Parathyroid adenoma (tissue), 2 donors: ENCODE results near the gene GRIN2A.

Experiments used
- H2AFZ ChIP-seq: fragments of 300-600 bp; sonication (generic); one replicate; pipeline ENCODE4 v1.7.0; 2017; ENCODE audit warnings: antibody characterized with exemption, mild to moderate bottlenecking
- H3K27ac ChIP-seq: fragments of 300-600 bp; sonication (generic); one replicate; pipeline ENCODE4 v1.7.0; 2017
- H3K27me3 ChIP-seq: fragments of 300-600 bp; sonication (generic); one replicate; pipeline ENCODE4 v1.7.0; 2017; ENCODE audit warnings: low read length; ENCODE audit not compliant: control insufficient read depth, insufficient read depth
- H3K36me3 ChIP-seq: fragments of 300-600 bp; sonication (generic); one replicate; pipeline ENCODE4 v1.7.0; 2017; ENCODE audit warnings: low read length; ENCODE audit not compliant: control insufficient read depth, insufficient read depth
- H3K4me1 ChIP-seq: fragments of 300-600 bp; sonication (generic); one replicate; pipeline ENCODE4 v1.7.0; 2017; ENCODE audit warnings: control low read depth
- H3K4me2 ChIP-seq: fragments of 300-600 bp; sonication (generic); one replicate; pipeline ENCODE4 v1.7.0; 2017; ENCODE audit warnings: low read length
- H3K4me3 ChIP-seq: fragments of 300-600 bp; sonication (generic); one replicate; pipeline ENCODE4 v1.7.0; 2017; ENCODE audit warnings: low read depth, low read length
- H3K79me2 ChIP-seq: fragments of 300-600 bp; sonication (generic); one replicate; pipeline ENCODE4 v1.7.0; 2017; ENCODE audit warnings: control low read depth
- H3K9ac ChIP-seq: fragments of 300-600 bp; sonication (generic); one replicate; pipeline ENCODE4 v1.7.0; 2017; ENCODE audit warnings: mild to moderate bottlenecking
- H3K9me3 ChIP-seq: fragments of 300-600 bp; sonication (generic); one replicate; pipeline ENCODE4 v1.7.0; 2017; ENCODE audit warnings: low read length; ENCODE audit not compliant: control insufficient read depth
- CTCF ChIP-seq: fragments of 300-600 bp; sonication (generic); IDR thresholded peaks from one replicate; pipeline ENCODE4 v1.7.0; 2017; ENCODE audit warnings: antibody characterized with exemption, mild to moderate bottlenecking
- donor health status: primary hyperparathyroidism.

GRIN2A gene

DNA sequence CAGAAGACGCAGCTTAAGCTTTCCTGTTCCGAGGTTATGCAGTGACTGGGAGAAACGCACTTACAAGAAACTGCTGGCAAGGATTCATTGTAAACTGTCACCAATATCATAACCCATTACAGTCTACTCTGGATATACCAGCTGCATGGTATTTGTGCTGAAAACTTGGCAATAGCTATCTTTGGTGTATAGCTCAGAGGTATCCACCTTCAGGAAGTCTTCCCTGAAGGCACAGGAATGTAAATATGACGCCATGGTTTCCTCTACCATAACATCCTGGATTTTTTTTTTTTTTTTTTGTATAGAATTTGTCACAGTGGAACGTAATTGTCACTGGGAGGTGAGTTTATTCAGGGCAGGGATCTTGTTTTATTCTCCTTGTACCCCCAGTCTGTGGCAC is 406.2 kb downstream of the GRIN2A start:
- H3K36me3 ChIP-seq = no peaks in the 10 kb centered on the region
- no peak for TF ChIP-seq CTCF

DNA sequence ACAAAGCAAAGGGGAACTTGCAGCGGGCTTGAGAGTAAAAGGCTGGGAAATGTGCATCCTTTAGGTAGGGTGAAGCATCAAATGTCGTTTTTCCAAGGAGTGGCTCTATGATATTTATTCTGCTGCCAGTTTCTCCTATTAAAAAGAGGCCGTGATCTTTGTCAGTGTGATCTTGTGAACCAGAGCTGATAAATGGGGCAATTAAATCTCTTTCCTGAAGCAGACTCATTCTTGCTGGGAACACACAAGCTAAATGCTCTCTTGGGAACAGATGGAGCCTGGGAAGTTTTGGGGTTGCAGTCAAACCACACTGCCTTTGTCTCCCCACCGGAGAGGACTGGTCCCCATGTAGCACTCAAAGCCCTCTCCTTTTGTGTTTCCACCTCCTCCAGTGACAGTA is 408.9 kb downstream of the GRIN2A start:
- Histone ChIP-seq H3K9ac (no peak overlapping the region), H3K4me2 (no peak overlapping the region), H3K79me2 (no peaks in the 10 kb centered on the region), H3K27ac (no peak overlapping the region), H3K4me1 (no peaks in the 10 kb centered on the region), H3K27me3 (no peaks in the 10 kb centered on the region), H3K36me3 (no peaks in the 10 kb centered on the region), H3K4me3 (no peak overlapping the region), H3K9me3 (no peaks in the 10 kb centered on the region), H2AFZ (no peak overlapping the region)
- no peak for TF ChIP-seq CTCF

More for the DNA sequence above, 406.2 kb downstream of the GRIN2A start:
- Histone ChIP-seq H3K9me3 (no peaks in the 10 kb centered on the region), H3K9ac (no peak overlapping the region), H3K27me3 (no peaks in the 10 kb centered on the region), H3K4me2 (no peak overlapping the region), H3K79me2 (no peaks in the 10 kb centered on the region), H3K4me3 (no peak overlapping the region), H2AFZ (no peak overlapping the region), H3K27ac (no peak overlapping the region), H3K4me1 (no peaks in the 10 kb centered on the region)

DNA sequence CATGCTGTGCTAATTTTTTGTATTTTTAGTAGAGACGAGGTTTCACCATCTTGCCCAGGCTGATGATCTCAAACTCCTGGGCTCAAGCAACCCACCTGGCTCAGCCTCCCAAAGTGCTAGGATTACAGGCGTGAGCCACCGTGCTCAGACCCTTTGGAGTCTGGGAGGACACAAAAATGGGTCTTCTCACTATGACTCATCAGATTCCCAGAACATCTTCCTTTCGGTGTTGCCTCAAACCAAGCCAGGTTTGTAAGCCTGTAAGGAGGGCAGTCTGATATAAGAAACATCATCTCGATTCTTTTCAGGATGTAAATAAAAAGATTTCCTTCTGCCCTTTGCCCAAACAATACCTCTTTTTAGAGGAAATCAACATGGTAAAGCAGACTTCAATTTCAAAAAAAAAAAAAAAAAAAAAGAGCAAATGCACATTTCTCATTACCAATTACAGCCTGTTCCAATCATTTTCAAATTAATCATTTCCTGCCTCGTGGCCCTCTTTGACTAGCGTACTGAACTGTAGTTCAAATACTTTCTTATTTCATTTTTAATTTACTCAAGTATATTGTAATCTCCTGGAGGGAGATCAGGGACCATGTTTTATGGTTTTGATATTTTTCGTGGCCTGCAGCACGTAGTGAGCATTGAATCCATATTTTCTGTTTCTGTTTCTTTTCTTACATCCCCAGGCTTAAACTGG is 409.6 kb downstream of the GRIN2A start:
- Histone ChIP-seq H3K79me2 (no peaks in the 10 kb centered on the region), H3K9ac (no peak overlapping the region), H3K4me2 (no peak overlapping the region), H3K27ac (no peak overlapping the region), H3K4me3 (no peak overlapping the region), H3K9me3 (no peaks in the 10 kb centered on the region), H3K27me3 (no peaks in the 10 kb centered on the region), H2AFZ (no peak overlapping the region), H3K4me1 (no peaks in the 10 kb centered on the region), H3K36me3 (no peaks in the 10 kb centered on the region)
- TF ChIP-seq CTCF = no peak

DNA sequence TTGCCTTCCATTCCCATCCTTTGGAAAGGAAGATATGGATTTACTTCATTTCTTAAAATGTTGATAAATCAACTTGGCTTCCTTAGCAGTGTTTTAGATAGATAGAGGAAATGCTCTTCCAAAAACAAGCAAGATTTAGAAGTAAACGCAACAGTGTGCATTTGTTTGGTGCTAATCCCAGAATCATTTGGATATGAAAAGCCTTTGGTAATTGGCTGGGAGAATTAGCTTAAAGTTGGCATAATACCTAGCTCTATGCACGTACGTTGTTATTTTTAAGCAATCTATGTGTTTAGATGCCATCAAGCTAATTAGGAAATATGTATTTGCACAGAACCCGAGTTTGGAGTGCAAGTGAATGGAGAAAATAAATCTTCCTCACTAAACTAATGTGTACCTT is 415.3 kb downstream of the GRIN2A start:
- no peak for TF ChIP-seq CTCF
- no peak overlapping the region for H3K27ac ChIP-seq

GRCh38 chr16:9763505-9763904 is 418.7 kb downstream of the GRIN2A start:
- Histone ChIP-seq H3K9me3 (no peaks in the 10 kb centered on the region), H3K27ac (no peak overlapping the region), H3K27me3 (no peaks in the 10 kb centered on the region), H2AFZ (no peak overlapping the region), H3K4me3 (no peak overlapping the region), H3K36me3 (no peaks in the 10 kb centered on the region), H3K9ac (no peak overlapping the region), H3K4me2 (no peak overlapping the region), H3K4me1 (no peaks in the 10 kb centered on the region), H3K79me2 (no peaks in the 10 kb centered on the region)
- TF ChIP-seq CTCF = no peak

More for the DNA sequence above, 415.3 kb downstream of the GRIN2A start:
- Histone ChIP-seq H3K79me2 (no peaks in the 10 kb centered on the region), H3K9ac (no peak overlapping the region), H3K4me1 (no peaks in the 10 kb centered on the region), H3K4me3 (no peak overlapping the region), H2AFZ (no peak overlapping the region), H3K4me2 (no peak overlapping the region), H3K36me3 (no peaks in the 10 kb centered on the region), H3K27me3 (no peaks in the 10 kb centered on the region), H3K9me3 (no peaks in the 10 kb centered on the region)
